K562 treated with DMSO at 1 percent for 12 hours (cell line): Measurements from ENCODE around the gene LTC4S. TPM values are rescaled to one million over a fixed set of nuclear protein-coding genes. Genes with fewer than 3 reads are reported as not detected.

Source experiments
- total RNA-seq: library from RNA; unstranded; fragments of 300-600 nt; gene quantifications from 2 replicates; pipeline ENCODE4 v1.2.3, GENCODE V29; 2022; ENCODE audit not compliant: insufficient read depth

Gene LTC4S
- total RNA-seq = not detected in 2 replicates

GRCh38 chr5:179793468-179794139 lies at the start of gene LTC4S:
Gene LTC4S (plus strand): TSS chr5:179793986. CDS start chr5:179794081, 95 bp downstream.

GRCh38 chr5:179806250-179807048 lies 12.7 kb downstream of the LTC4S start, which contains the start of gene MGAT4B:
Gene MGAT4B (minus strand): TSS chr5:179806866. CDS start chr5:179806583, 283 bp downstream.

GRCh38 chr5:179820483-179821297 lies 26.9 kb downstream of the LTC4S start, which contains the start of gene SQSTM1:
Gene SQSTM1 (plus strand): TSS chr5:179820905. CDS start chr5:179820937, 32 bp downstream.

Other genes with a start within 250 kb of the LTC4S start
- gene RUFY1, start 243.4 kb upstream of the LTC4S start, total RNA-seq = 18.7 and 27.9 TPM in 2 replicates
- 105 and 235 TPM in 2 replicates for gene HNRNPH1, start 170.3 kb upstream of the LTC4S start, total RNA-seq
- not detected in 2 replicates for gene CBY3, start 113.0 kb upstream of the LTC4S start, total RNA-seq
- gene CANX, start 95.0 kb upstream of the LTC4S start, total RNA-seq = 124 and 298 TPM in 2 replicates
- gene MAML1, start 61.2 kb upstream of the LTC4S start, total RNA-seq = 6.6 and 20.4 TPM in 2 replicates
- 158 and 178 TPM in 2 replicates for gene MGAT4B, start 12.9 kb downstream of the LTC4S start, total RNA-seq
- 424 and 523 TPM in 2 replicates for gene SQSTM1, start 26.9 kb downstream of the LTC4S start, total RNA-seq
- gene MRNIP, start 64.8 kb downstream of the LTC4S start, total RNA-seq = 17.2 and 28.5 TPM in 2 replicates
- 22.1 and 54.7 TPM in 2 replicates for gene TBC1D9B, start 113.9 kb downstream of the LTC4S start, total RNA-seq